HG03571 (cell line): ENCODE results near the gene ZNF679.
A peak's percentile ranks its signal among the peaks of the same experiment; 100 is the strongest.
"Not testable (repeated sequence)": the region's sequence is repeated elsewhere in the genome, so short reads cannot be mapped to it uniquely, and the experiment has no call there.

Source experiments
- ATAC-seq: cut with Tn5 transposase; IDR thresholded peaks from one replicate; pipeline ENCODE4 v1.9.1; 2021; ENCODE audit not compliant: unreplicated experiment

Gene ZNF679

GRCh38 chr7:64228174-64228573, at the start of gene ZNF679:
TSS of gene ZNF679 (plus strand) at chr7:64228474. CDS start at chr7:64249118, 20,644 bp downstream.
- not testable (repeated sequence) for ATAC-seq

GRCh38 chr7:64180989-64181388, 47.3 kb upstream of the ZNF679 start:
- no peak for ATAC-seq

- no peak for ATAC-seq
Measured at GRCh38 chr7:64181586-64181985, 46.7 kb upstream of the ZNF679 start.

DNA sequence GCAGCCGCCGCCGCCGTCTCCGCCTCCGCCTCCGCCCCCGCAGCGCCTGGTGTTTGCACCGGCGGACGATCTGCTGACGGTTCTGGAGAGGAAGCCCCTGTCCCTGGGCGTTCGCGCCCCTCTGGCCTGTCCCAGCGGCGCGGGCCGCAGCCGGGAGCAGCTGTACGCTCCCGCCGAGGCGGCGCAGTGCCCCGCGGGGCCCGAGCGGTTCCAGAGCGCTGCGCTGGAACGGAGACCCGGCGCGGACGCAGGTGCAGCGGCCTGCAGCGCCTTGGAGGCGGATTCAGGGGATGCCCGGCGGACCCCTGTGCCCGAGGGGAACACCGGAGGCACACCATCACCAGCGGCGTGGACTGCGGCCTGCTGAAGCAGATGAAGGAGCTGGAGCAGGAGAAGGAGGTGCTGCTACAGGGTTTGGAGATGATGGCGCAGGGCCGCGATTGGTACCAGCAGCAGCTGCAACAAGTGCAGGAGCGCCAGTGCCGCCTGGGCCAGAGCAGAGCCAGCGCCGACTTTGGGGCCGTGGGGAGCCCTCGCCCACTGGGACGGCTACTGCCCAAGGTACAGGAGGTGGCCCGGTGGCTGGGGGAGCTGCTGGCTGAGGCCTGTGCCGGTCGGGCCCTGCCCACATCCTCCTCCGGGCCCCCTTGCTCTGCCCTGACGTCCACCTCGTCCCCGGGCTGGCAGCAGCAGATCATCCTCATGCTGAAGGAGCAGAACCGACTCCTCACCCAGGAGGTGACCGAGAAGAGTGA, 46.1 kb upstream of the ZNF679 start:
- no peak for ATAC-seq

- no peak for ATAC-seq
Measured at GRCh38 chr7:64183126-64183742, 45.0 kb upstream of the ZNF679 start.

- ATAC-seq: no peak
Measured at GRCh38 chr7:64183827-64184372, 44.4 kb upstream of the ZNF679 start.

DNA sequence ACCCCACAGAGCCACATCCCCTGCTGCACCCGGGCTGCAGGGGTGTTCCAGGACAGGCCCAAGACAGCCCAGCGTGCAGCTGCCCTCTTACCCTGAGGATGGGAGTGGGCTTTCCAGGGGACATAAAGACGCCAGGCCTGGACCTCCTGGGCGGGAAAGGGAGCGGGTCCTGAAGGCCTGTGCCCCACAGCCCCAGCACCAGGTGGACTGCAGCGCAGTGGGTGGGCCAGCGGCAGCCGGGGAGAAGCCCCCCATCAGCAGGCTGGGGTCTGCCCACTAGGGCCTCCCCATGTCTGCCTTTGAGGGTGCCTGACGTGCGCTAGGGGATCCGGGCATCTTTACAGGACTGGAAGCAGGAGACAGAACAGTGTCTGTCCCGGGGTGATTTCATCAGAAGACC, 43.9 kb upstream of the ZNF679 start:
- ATAC-seq: no peak

GRCh38 chr7:64187408-64187807, 40.9 kb upstream of the ZNF679 start:
- ATAC-seq: no peak

DNA sequence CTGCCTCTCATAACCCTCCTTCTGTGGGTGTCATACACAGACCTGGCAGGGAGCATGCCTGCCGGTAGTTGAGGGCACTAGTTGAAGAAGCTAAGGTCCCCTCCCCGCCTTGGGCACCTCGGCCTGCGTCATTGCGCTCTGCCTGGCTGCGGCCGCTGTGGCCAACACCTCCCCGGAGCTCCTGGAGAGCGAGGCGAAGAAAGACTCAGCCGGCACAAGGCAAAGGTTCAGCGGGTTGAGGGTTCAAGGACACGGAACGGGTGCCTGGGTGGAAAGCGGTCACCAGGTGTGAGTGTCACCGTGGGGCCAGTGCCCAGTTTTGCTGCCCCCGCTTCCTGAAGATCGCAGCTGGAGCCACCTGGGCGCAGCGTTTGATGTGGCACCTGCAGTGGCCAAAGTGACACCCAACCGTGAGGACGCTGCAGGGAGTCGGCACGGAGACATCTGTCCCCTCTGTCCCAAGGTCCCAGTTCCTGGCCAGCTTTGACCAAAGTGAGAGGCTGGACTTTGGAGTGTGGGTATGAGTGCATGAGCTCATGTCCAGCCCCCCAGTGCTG, 36.0 kb upstream of the ZNF679 start:
- ATAC-seq: no peak

- ATAC-seq: no peak
Measured at GRCh38 chr7:64192775-64193174, 35.5 kb upstream of the ZNF679 start.

- ATAC-seq: no peak
Measured at GRCh38 chr7:64206903-64207302, 21.4 kb upstream of the ZNF679 start, which contains the start of gene ZNF735. TSS of gene ZNF735 (plus strand) at chr7:64207203. CDS start at chr7:64207203, 0 bp downstream.

DNA sequence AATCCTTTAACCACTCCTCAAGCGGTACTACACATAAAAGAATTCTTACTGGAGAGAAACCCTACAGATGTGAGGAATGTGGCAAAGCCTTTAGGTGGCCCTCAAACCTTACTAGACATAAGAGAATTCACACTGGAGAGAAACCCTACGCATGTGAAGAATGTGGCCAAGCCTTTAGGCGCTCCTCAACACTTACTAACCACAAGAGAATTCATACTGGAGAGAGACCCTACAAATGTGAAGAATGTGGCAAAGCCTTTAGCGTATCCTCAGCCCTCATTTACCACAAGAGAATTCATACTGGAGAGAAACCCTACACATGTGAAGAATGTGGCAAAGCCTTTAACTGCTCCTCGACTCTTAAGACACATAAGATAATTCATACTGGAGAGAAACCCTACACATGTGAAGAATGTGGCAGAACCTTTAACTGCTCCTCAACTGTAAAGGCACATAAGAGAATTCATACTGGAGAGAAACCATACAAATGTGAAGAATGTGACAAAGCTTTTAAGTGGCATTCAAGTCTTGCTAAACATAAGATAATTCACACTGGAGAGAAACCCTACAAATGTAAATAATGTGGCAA, 8.5 kb upstream of the ZNF679 start:
- ATAC-seq: not testable (repeated sequence)

GRCh38 chr7:64223366-64223765, 4.9 kb upstream of the ZNF679 start:
- no peak for ATAC-seq

DNA sequence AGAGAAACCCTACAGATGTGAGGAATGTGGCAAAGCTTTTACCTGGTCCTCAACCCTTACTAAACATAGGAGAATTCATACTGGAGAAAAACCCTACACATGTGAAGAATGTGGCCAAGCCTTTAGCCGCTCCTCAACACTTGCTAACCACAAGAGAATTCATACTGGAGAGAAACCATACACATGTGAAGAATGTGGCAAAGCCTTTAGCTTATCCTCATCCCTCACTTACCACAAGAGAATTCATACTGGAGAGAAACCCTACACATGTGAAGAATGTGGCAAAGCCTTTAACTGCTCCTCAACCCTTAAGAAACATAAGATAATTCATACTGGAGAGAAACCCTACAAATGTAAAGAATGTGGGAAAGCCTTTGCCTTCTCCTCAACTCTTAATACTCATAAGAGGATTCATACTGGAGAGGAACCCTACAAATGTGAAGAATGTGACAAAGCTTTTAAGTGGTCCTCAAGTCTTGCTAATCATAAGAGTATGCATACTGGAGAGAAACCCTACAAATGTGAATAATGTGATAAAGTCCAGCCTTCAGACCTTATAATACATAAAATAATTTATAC, 38.2 kb downstream of the ZNF679 start:
- no peak for ATAC-seq

DNA sequence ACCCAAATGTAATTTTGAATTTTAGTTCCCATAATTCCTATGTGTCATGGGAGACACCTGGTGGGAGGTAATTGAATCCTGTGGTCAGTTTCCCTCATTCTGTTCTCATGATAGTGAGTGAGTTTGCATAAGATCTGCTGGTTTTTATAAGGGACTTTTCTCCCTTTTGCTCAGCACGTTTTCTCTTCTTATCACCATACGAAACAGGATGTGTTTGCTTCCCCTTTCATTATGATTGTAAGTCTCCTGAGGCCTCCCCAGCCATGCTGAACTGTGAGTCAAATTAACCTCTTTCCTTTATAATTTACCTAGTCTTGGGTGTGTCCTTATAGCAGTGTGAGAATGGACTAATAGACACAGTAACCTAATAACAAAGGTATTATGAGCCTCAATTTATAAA, 49.4 kb downstream of the ZNF679 start:
- no peak for ATAC-seq

- no peak for ATAC-seq
Measured at GRCh38 chr7:64294701-64295420, 66.6 kb downstream of the ZNF679 start.

- ATAC-seq: not testable (repeated sequence)
Measured at GRCh38 chr7:64297418-64297817, 69.1 kb downstream of the ZNF679 start.

DNA sequence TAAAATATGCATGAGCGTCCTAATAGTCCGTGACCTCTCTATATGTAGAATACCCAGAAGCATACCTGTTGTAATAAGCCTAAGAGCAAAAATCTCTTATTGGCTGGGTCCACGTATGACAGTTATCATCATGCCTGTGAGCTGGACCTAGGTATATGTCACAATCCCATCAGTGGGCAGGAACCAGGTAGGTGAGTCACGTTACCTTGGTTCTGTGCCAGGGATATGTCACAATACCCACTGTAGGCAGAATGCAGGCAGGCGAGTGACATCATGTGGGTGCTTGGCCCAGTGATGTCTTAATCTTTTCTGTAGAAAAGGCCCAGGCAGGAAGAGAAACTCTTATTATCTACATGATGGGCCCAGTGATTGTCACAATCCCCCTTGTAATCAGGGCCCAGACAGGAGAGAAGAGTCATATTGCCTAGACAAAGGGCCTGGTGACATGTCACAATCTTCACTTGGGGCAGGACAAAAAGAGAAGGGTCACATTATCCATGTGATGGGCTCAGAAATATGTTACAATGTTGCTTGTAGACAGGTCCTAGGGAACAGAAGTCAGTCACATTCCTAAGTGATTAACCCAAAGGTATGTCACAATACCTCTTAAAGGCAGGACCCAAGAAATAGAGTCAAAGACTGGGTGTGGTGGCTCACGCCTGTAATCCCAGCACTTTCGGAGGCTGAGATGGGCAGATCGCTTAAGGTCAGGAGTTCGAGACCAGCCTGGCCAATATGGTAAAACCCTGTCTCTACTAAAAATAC, 72.5 kb downstream of the ZNF679 start:
- ATAC-seq: no peak

- ATAC-seq: peak; percentile 99
Measured at GRCh38 chr7:64307254-64308015, 79.2 kb downstream of the ZNF679 start.
